ENCODE measurements around the gene SPRYD3. TPM values are rescaled to one million over a fixed set of nuclear protein-coding genes. Genes with fewer than 3 reads are reported as not detected.
A peak's percentile ranks its signal among the peaks of the same experiment; 100 is the strongest.

The SPRYD3 gene
- total RNA-seq, 1 donor from 2014 or later = 21.8 TPM

DNA sequence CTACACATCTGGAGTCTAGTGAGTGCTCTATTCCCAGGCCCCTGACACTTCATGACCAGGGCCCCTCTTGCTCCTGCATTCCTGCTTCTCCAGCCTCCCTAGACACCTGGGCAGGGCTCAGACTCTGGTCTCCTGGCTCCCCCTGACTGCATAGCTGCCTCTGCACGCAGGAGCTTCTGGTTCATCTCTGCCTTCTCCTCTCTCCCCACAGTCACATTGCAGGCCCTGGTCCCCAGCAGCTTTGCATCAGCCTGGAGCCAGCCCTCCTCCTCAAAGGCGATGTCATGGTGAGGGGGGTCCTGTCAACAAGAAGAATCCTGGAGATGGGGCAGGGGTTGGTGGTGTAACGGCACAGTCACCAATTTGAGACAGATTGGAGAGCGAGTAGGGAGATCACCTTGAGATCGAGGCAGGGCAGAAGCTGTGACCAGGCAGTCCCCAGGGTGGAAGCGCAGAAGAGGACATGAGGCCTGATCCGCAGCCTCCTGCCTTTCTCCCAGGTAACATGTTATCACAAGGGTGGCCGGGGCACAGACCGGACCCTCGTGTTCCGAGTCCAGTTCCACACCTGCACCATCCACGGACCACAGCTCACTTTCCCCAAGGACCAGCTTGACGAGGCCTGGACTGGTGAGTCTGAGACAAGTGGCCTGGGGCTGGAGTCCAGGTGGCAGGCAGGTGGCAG is 21.2 kb downstream of the SPRYD3 start:
- DNase-seq (ENCODE audit: low read depth) = no peak
- Histone ChIP-seq H3K4me2 (ENCODE audit: low read length) (no peak overlapping the region), H4K20me1 (ENCODE audit: insufficient read depth, low read length) (peaks cover 7% of the 10 kb centered on the region), H3K9ac (ENCODE audit: low read length) (no peak overlapping the region), H2AFZ (ENCODE audit: low read depth, low read length) (no peak overlapping the region), H3K27ac (ENCODE audit: low read depth, low read length) (no peak overlapping the region), H3K4me1 (ENCODE audit: insufficient read depth, low read length) (peaks cover 17% of the 10 kb centered on the region), H3K9me3 (ENCODE audit: insufficient read depth, low read depth, low read length) (no peaks in the 10 kb centered on the region), H3K4me3 (ENCODE audit: insufficient read depth, low read depth, low read length) (no peak overlapping the region), H3K79me2 (ENCODE audit: insufficient read depth, low read length) (no peaks in the 10 kb centered on the region), H3K27me3 (ENCODE audit: insufficient read depth, low read length) (no peaks in the 10 kb centered on the region), H3K36me3 (ENCODE audit: insufficient read depth, low read length) (peaks cover 4% of the 10 kb centered on the region)
- no peak for TF ChIP-seq EZH2 (IDR thresholded peaks at IDR 0.05; ENCODE audit: insufficient read depth, low read length)
- TF ChIP-seq, protein P1, sequence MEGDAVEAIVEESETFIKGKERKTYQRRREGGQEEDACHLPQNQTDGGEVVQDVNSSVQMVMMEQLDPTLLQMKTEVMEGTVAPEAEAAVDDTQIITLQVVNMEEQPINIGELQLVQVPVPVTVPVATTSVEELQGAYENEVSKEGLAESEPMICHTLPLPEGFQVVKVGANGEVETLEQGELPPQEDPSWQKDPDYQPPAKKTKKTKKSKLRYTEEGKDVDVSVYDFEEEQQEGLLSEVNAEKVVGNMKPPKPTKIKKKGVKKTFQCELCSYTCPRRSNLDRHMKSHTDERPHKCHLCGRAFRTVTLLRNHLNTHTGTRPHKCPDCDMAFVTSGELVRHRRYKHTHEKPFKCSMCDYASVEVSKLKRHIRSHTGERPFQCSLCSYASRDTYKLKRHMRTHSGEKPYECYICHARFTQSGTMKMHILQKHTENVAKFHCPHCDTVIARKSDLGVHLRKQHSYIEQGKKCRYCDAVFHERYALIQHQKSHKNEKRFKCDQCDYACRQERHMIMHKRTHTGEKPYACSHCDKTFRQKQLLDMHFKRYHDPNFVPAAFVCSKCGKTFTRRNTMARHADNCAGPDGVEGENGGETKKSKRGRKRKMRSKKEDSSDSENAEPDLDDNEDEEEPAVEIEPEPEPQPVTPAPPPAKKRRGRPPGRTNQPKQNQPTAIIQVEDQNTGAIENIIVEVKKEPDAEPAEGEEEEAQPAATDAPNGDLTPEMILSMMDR (IDR thresholded peaks at IDR 0.05; ENCODE audit: insufficient read depth, low read depth, low read length) = no peak
- peaks cover 1% of the 10 kb centered on the region for H3K27me3 Mint-ChIP-seq (ENCODE audit: low read depth, unreplicated experiment)
- no peak overlapping the region for H3K27ac Mint-ChIP-seq (ENCODE audit: unreplicated experiment)
- peaks cover 17% of the 10 kb centered on the region for H3K4me1 Mint-ChIP-seq (ENCODE audit: low read depth, unreplicated experiment)
- no peak overlapping the region for H3K4me3 Mint-ChIP-seq (ENCODE audit: unreplicated experiment)
- H3K9me3 Mint-ChIP-seq (ENCODE audit: unreplicated experiment) = peaks cover 2% of the 10 kb centered on the region
- FAIRE-seq = no peak
- H3K36me3 Mint-ChIP-seq (ENCODE audit: low read depth, unreplicated experiment) = peaks cover 20% of the 10 kb centered on the region

DNA sequence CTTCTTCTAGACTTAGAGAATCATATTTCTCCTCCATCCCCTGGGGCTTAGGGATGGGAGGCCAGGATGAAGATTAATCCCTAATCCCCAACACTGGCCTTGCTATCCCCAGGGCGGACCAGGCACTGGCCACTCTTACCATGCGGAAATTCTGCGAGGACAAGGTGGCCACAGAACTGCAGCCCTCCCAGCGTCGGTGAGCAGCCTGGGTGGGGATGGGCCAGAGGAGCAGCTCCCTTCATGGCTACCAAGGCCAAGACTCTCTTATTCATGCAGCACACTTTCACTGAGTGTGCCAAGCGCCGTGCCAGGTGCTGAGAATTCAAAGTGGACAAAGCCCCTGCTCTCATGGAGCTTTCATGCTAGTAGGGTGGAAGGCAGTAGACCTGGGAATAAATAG is 22.3 kb downstream of the SPRYD3 start:
- no peak overlapping the region for H3K27ac Mint-ChIP-seq (ENCODE audit: unreplicated experiment)
- Histone ChIP-seq H3K4me1 (ENCODE audit: insufficient read depth, low read length) (peaks cover 26% of the 10 kb centered on the region), H3K27ac (ENCODE audit: low read depth, low read length) (no peak overlapping the region), H4K20me1 (ENCODE audit: insufficient read depth, low read length) (peaks cover 4% of the 10 kb centered on the region), H3K27me3 (ENCODE audit: insufficient read depth, low read length) (no peaks in the 10 kb centered on the region), H3K9ac (ENCODE audit: low read length) (no peak overlapping the region), H3K9me3 (ENCODE audit: insufficient read depth, low read depth, low read length) (no peaks in the 10 kb centered on the region), H3K4me3 (ENCODE audit: insufficient read depth, low read depth, low read length) (no peak overlapping the region), H3K36me3 (ENCODE audit: insufficient read depth, low read length) (peaks cover 4% of the 10 kb centered on the region), H3K4me2 (ENCODE audit: low read length) (no peak overlapping the region), H3K79me2 (ENCODE audit: insufficient read depth, low read length) (peaks cover 5% of the 10 kb centered on the region), H2AFZ (ENCODE audit: low read depth, low read length) (no peak overlapping the region)
- peaks cover 2% of the 10 kb centered on the region for H3K9me3 Mint-ChIP-seq (ENCODE audit: unreplicated experiment)
- FAIRE-seq (no peak), DNase-seq (ENCODE audit: low read depth) (no peak)
- peaks cover 18% of the 10 kb centered on the region for H3K36me3 Mint-ChIP-seq (ENCODE audit: low read depth, unreplicated experiment)
- TF ChIP-seq, protein P1 (IDR thresholded peaks at IDR 0.05; ENCODE audit: insufficient read depth, low read depth, low read length) = no peak
- no peak for TF ChIP-seq EZH2 (IDR thresholded peaks at IDR 0.05; ENCODE audit: insufficient read depth, low read length)
- H3K27me3 Mint-ChIP-seq (ENCODE audit: low read depth, unreplicated experiment) = peaks cover 1% of the 10 kb centered on the region
- H3K4me1 Mint-ChIP-seq (ENCODE audit: low read depth, unreplicated experiment) = peaks cover 22% of the 10 kb centered on the region
- H3K4me3 Mint-ChIP-seq (ENCODE audit: unreplicated experiment) = peak overlapping the region; percentile 28

DNA sequence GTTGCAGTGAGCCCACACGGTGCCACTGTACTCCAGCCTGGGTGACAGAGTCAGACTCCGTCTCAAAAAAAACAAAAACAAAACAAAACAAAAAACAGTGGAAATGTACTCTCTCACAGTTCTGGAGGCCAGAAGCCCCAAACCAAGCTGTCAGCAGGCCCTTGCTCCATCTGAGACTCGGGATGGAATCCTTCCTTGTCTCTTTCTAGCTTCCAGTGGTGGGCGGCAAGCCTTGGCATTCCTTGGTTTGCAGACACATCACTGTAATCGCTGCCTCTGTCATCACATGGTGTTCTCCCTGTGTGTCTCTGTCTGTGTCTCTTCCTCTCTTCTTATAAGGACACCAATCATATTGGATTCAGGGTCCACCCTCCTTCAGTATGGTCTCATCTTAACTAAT is 22.9 kb downstream of the SPRYD3 start:
- Histone ChIP-seq H4K20me1 (ENCODE audit: insufficient read depth, low read length) (peaks cover 7% of the 10 kb centered on the region), H3K9me3 (ENCODE audit: insufficient read depth, low read depth, low read length) (no peaks in the 10 kb centered on the region), H3K4me2 (ENCODE audit: low read length) (no peak overlapping the region), H3K4me3 (ENCODE audit: insufficient read depth, low read depth, low read length) (no peak overlapping the region), H2AFZ (ENCODE audit: low read depth, low read length) (no peak overlapping the region), H3K36me3 (ENCODE audit: insufficient read depth, low read length) (peaks cover 4% of the 10 kb centered on the region), H3K27me3 (ENCODE audit: insufficient read depth, low read length) (no peaks in the 10 kb centered on the region), H3K4me1 (ENCODE audit: insufficient read depth, low read length) (peaks cover 29% of the 10 kb centered on the region), H3K9ac (ENCODE audit: low read length) (no peak overlapping the region), H3K27ac (ENCODE audit: low read depth, low read length) (no peak overlapping the region), H3K79me2 (ENCODE audit: insufficient read depth, low read length) (peaks cover 10% of the 10 kb centered on the region)
- H3K4me1 Mint-ChIP-seq (ENCODE audit: low read depth, unreplicated experiment) = peaks cover 24% of the 10 kb centered on the region
- no peak for FAIRE-seq
- TF ChIP-seq, protein P1 (IDR thresholded peaks at IDR 0.05; ENCODE audit: insufficient read depth, low read depth, low read length) = no peak
- no peak for TF ChIP-seq EZH2 (IDR thresholded peaks at IDR 0.05; ENCODE audit: insufficient read depth, low read length)
- H3K27ac Mint-ChIP-seq (ENCODE audit: unreplicated experiment) = peak overlapping the region; percentile 18
- H3K9me3 Mint-ChIP-seq (ENCODE audit: unreplicated experiment) = peaks cover 2% of the 10 kb centered on the region
- peaks cover 1% of the 10 kb centered on the region for H3K27me3 Mint-ChIP-seq (ENCODE audit: low read depth, unreplicated experiment)
- H3K4me3 Mint-ChIP-seq (ENCODE audit: unreplicated experiment) = no peak overlapping the region
- DNase-seq (ENCODE audit: low read depth) = no peak
- peaks cover 14% of the 10 kb centered on the region for H3K36me3 Mint-ChIP-seq (ENCODE audit: low read depth, unreplicated experiment)

Data from astrocyte (in vitro differentiated cells and primary cell).